ENCODE data around the gene ETFB.
A peak's percentile ranks its signal among the peaks of the same experiment; 100 is the strongest.

Gene ETFB

DNA sequence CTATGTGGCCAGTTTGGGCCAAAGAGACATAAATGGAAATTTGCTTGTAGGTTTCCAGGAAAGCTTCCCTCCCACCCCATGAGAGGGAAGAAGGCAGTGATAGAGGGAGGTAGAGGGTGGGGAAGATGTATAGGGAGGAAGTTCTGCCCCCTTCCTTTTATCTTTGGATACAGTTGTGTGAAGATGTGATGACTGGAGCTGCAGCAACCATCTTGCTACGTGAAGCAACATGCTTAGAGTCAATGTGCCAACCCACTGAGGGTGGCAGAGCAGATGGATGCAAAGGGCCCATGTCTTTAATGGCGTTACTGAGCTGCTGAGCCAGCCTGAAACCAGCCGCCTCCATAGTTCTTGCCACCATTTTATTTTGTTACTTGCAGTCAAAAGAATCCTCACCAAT, 35.0 kb downstream of the ETFB start:
- ChIA-PET POLR2A (no interaction called here), CTCF (no interaction called here)
- TF ChIP-seq SUZ12 (IDR thresholded peaks at IDR 0.05) (no peak), SP1 (IDR thresholded peaks at IDR 0.05) (no peak), FOXA1 (IDR thresholded peaks at IDR 0.05) (no peak), BHLHE40 (IDR thresholded peaks at IDR 0.05; ENCODE audit: borderline replicate concordance) (no peak), L3MBTL2 (conservative IDR thresholded peaks at IDR 0.05) (no peak), NFRKB (IDR thresholded peaks at IDR 0.05) (no peak), LEF1 (IDR thresholded peaks at IDR 0.05; ENCODE audit: borderline replicate concordance) (no peak), ELF4 (IDR thresholded peaks at IDR 0.05) (no peak)
- no peak for DNase-seq (ENCODE audit: extremely low spot score)

DNA sequence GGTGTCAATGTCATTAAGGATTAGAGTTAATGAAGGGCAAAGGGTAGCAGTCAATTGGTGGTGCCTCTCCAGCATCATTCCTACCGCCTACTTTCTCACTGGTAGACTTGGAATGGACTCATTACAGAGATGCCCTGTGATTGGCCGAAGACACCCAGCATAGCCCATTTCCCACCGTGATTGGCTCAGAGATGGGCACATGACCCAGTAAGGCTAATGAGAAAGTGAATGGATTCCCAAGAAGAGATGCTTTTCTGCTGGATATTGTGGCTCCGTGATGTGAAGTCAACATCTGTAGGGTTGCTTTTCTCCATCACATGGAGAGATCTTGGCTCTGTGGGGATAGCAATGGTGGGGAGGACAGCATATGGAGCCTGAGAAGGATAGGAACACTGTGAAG, 35.8 kb downstream of the ETFB start:
- TF ChIP-seq ARNT (IDR thresholded peaks at IDR 0.05) (no peak), FOXM1 (IDR thresholded peaks at IDR 0.05; ENCODE audit: borderline replicate concordance) (no peak), SP1 (IDR thresholded peaks at IDR 0.05) (no peak), BHLHE40 (IDR thresholded peaks at IDR 0.05; ENCODE audit: borderline replicate concordance) (no peak), FOXK2 (IDR thresholded peaks at IDR 0.05) (no peak)
- ChIA-PET POLR2A (no interaction called here), CTCF (no interaction called here)
- DNase-seq (ENCODE audit: extremely low spot score), result no peak

DNA sequence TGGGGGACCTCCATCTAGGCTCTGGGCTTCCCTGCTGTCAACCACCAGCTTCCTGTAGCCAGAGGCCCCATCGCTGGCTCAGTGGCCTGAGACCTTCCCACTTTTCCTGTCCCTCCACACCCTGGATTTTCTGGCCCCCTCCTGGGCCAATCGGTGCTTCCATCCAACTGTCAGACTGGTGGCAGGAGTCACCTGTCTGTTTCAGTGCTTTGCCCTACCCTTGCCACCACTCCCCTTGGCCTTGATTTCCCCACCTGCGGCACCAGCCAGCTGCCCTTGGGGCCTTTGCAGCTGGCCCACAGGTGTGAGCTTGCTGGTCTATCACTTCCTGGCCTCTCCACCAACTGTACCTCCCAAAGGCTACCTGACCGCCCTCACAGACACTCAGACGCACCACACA, 36.8 kb downstream of the ETFB start:
- TF ChIP-seq SUZ12 (IDR thresholded peaks at IDR 0.05) (no peak), FOXA1 (IDR thresholded peaks at IDR 0.05) (no peak), FOXK2 (IDR thresholded peaks at IDR 0.05) (no peak), NFRKB (IDR thresholded peaks at IDR 0.05) (no peak), ZNF384 (IDR thresholded peaks at IDR 0.05) (no peak), SP1 (IDR thresholded peaks at IDR 0.05) (no peak), LEF1 (IDR thresholded peaks at IDR 0.05; ENCODE audit: borderline replicate concordance) (no peak), L3MBTL2 (conservative IDR thresholded peaks at IDR 0.05) (no peak), ARNT (IDR thresholded peaks at IDR 0.05) (no peak), ELF4 (IDR thresholded peaks at IDR 0.05) (no peak), TARDBP (IDR thresholded peaks at IDR 0.05) (no peak), CTBP1 (IDR thresholded peaks at IDR 0.05; ENCODE audit: borderline replicate concordance) (no peak)
- TF ChIP-seq, protein P1, sequence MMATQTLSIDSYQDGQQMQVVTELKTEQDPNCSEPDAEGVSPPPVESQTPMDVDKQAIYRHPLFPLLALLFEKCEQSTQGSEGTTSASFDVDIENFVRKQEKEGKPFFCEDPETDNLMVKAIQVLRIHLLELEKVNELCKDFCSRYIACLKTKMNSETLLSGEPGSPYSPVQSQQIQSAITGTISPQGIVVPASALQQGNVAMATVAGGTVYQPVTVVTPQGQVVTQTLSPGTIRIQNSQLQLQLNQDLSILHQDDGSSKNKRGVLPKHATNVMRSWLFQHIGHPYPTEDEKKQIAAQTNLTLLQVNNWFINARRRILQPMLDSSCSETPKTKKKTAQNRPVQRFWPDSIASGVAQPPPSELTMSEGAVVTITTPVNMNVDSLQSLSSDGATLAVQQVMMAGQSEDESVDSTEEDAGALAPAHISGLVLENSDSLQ (IDR thresholded peaks at IDR 0.05), result no peak
- ChIA-PET POLR2A (no interaction called here), CTCF (interaction anchor here (0.8 kb wide), 1 partner anchor 9 kb away, joined by 3 read pairs; no protein-coding TSS in a partner anchor)
- DNase-seq (ENCODE audit: extremely low spot score), result no peak

DNA sequence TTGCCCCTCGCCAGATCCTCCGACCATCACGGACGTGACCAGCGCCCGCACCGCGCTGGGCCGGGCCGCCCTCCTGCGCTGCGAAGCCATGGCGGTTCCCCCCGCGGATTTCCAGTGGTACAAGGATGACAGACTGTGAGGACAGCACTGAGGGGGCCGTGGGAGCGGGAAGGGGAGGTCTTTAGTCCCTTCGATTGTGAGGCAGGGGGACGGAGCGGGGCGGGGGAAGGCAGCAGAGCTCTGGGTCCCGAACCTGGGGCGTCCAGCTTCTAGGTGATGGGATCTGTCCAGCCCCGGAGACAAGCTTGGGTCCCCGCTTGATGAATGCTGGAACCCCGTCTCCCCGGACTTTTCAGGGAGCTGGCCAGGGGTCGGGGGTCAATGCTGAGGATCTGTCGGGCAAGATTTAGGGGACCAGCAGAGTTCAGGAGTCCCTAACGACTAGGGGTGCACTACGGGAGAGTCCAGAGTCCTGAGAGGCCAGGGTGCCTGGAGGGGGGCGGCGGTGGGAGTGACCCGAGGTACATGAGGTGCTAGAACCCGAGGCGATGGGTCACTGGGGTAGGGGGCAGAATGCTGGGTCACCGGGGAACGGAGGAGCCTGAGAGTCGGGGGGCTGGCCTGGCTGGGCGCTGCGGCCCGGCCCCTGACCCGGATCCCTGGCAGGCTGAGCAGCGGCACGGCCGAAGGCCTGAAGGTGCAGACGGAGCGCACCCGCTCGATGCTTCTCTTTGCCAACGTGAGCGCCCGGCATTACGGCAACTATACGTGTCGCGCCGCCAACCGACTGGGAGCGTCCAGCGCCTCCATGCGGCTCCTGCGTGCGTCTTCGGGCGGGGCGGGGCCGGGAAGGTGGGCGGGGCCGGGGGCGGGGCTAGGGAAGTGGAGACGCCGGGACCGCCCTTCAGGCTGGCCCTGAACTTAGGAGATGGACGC, 38.9 kb downstream of the ETFB start:
- CTCF ChIA-PET, result no interaction called here
- POLR2A ChIA-PET, result interaction anchor here (1.0 kb wide), 1 partner anchor 67 kb away, joined by 3 read pairs; no protein-coding TSS in a partner anchor
- peak; percentile 38 for TF ChIP-seq L3MBTL2 (conservative IDR thresholded peaks at IDR 0.05)
- no peak for TF ChIP-seq FOXK2 (IDR thresholded peaks at IDR 0.05)
- no peak for TF ChIP-seq CTBP1 (IDR thresholded peaks at IDR 0.05; ENCODE audit: borderline replicate concordance)
- peak; percentile 92 for DNase-seq (ENCODE audit: extremely low spot score)

DNA sequence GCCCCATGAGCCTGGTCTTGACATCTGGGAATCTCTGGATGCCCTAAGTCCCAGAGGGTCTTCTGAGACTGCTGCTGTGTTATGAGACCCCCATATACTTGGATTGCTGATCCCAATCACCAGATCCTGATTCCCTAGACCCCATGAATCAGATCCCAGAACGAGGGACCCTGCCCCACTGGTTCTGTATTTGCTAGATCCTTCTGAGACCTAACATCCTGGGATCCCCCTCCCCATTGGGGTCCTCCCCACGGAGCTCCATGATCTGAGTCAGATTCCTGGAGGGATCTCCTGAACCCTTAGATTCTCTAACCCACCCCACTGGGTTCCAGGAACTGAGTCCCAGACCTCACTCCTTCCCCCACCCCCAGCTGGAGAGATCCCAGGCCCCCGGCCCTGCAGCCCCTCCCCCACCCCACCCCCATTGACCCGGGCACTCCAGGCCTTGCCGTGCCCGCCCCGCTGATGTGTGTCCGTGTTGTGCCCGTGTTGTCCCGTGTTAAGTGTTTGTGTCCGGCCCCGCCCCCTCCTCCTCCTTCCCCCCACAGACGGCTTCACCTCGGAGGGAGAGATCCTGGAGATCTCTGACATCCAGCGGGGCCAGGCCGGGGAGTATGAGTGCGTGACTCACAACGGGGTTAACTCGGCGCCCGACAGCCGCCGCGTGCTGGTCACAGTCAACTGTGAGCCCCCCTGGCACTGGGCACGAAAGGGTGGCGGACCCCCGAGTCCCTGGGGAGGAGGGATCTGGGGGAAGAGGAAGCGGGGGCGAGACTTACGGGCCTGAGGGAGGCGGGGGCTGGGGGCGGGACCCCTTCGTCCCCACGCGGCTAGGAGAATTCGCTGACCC, 39.7 kb downstream of the ETFB start:
- ChIA-PET POLR2A (no interaction called here), CTCF (no interaction called here)
- DNase-seq (ENCODE audit: extremely low spot score), result no peak
- TF ChIP-seq NFRKB (IDR thresholded peaks at IDR 0.05) (no peak), FOXK2 (IDR thresholded peaks at IDR 0.05) (no peak), L3MBTL2 (conservative IDR thresholded peaks at IDR 0.05) (no peak), CTBP1 (IDR thresholded peaks at IDR 0.05; ENCODE audit: borderline replicate concordance) (no peak), LEF1 (IDR thresholded peaks at IDR 0.05; ENCODE audit: borderline replicate concordance) (no peak), SP1 (IDR thresholded peaks at IDR 0.05) (no peak), FOXA1 (IDR thresholded peaks at IDR 0.05) (no peak), HDGF (IDR thresholded peaks at IDR 0.05; ENCODE audit: borderline replicate concordance) (no peak), ARNT (IDR thresholded peaks at IDR 0.05) (no peak), FOXM1 (IDR thresholded peaks at IDR 0.05; ENCODE audit: borderline replicate concordance) (no peak), ZNF384 (IDR thresholded peaks at IDR 0.05) (no peak), ELF4 (IDR thresholded peaks at IDR 0.05) (no peak), TARDBP (IDR thresholded peaks at IDR 0.05) (no peak), SUZ12 (IDR thresholded peaks at IDR 0.05) (no peak), BHLHE40 (IDR thresholded peaks at IDR 0.05; ENCODE audit: borderline replicate concordance) (no peak)
- TF ChIP-seq, protein P1 (IDR thresholded peaks at IDR 0.05), result no peak

DNA sequence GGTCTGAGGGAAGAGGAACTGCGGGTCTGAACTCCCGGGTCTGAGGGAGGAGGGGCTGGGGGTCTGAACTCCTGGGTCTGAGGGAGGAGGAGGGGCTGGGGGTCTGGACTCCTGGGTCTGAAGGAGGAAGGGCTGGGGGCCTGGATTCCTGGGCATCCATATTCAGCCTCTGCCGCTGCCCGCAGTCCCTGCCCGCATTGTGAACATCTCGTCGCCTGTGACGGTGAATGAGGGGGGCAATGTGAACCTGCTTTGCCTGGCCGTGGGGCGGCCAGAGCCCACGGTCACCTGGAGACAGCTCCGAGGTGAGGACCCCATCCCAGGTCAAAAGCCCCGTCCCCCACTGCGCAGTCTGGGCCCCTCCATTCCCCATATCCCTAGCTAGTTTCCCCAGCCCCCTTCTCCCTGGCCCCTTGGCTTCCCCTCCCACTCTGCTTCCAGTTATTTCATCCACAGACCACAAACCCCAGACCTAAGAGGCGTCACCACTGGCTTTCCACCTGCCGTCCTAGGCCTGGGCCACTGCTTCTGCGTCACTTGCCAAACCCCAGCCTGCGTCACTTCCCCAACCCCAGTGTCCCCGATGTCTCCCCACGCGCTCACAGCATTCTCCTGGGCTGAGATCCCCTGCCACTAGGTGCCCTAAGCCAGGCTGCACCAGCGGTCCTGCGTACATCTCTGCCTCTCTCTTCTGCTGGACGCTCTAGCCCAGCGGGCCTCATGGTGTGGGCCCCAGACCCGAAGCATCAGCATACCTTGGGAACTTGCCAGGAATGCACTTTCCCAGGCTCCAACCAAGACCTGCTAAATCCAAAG, 40.8 kb downstream of the ETFB start:
- no peak for TF ChIP-seq LEF1 (IDR thresholded peaks at IDR 0.05; ENCODE audit: borderline replicate concordance)
- TF ChIP-seq ARNT (IDR thresholded peaks at IDR 0.05), result no peak
- TF ChIP-seq SUZ12 (IDR thresholded peaks at IDR 0.05), result no peak
- no peak for TF ChIP-seq FOXA1 (IDR thresholded peaks at IDR 0.05)
- no peak for TF ChIP-seq L3MBTL2 (conservative IDR thresholded peaks at IDR 0.05)
- TF ChIP-seq FOXM1 (IDR thresholded peaks at IDR 0.05; ENCODE audit: borderline replicate concordance), result no peak
- TF ChIP-seq HDGF (IDR thresholded peaks at IDR 0.05; ENCODE audit: borderline replicate concordance), result no peak
- no peak for TF ChIP-seq ZNF384 (IDR thresholded peaks at IDR 0.05)
- TF ChIP-seq, protein P1 (IDR thresholded peaks at IDR 0.05), result no peak
- TF ChIP-seq SP1 (IDR thresholded peaks at IDR 0.05), result no peak
- TF ChIP-seq FOXK2 (IDR thresholded peaks at IDR 0.05), result no peak
- TF ChIP-seq TARDBP (IDR thresholded peaks at IDR 0.05), result no peak
- no peak for TF ChIP-seq NFRKB (IDR thresholded peaks at IDR 0.05)
- no peak for TF ChIP-seq ELF4 (IDR thresholded peaks at IDR 0.05)
- no peak for TF ChIP-seq BHLHE40 (IDR thresholded peaks at IDR 0.05; ENCODE audit: borderline replicate concordance)
- no peak for TF ChIP-seq CTBP1 (IDR thresholded peaks at IDR 0.05; ENCODE audit: borderline replicate concordance)
- CTCF ChIA-PET, result no interaction called here
- DNase-seq (ENCODE audit: extremely low spot score), result no peak
- POLR2A ChIA-PET, result no interaction called here

Data from HEK293T (cell line).